ENCODE measurements around the gene ZNF281.

DNA sequence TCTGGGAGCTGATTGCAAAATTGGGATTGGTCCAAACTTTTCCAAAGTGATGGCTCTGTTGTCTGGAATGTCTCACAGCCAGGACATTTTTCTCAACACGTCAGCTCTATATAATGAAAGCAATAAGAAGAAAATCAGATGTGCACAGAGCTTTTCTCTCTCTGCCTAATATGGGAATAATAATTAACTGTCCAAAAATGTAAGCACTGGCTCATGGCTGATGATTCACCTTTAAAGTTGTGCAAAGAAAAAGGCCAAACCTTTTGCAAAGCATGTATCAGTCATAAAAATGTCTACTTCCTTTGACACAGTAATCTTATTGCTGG lies 30.4 kb downstream of the ZNF281 start:
- TF ChIP-seq, protein P1, sequence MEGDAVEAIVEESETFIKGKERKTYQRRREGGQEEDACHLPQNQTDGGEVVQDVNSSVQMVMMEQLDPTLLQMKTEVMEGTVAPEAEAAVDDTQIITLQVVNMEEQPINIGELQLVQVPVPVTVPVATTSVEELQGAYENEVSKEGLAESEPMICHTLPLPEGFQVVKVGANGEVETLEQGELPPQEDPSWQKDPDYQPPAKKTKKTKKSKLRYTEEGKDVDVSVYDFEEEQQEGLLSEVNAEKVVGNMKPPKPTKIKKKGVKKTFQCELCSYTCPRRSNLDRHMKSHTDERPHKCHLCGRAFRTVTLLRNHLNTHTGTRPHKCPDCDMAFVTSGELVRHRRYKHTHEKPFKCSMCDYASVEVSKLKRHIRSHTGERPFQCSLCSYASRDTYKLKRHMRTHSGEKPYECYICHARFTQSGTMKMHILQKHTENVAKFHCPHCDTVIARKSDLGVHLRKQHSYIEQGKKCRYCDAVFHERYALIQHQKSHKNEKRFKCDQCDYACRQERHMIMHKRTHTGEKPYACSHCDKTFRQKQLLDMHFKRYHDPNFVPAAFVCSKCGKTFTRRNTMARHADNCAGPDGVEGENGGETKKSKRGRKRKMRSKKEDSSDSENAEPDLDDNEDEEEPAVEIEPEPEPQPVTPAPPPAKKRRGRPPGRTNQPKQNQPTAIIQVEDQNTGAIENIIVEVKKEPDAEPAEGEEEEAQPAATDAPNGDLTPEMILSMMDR (IDR thresholded peaks at IDR 0.05), result no peak
- TF ChIP-seq POLR2A (IDR thresholded peaks at IDR 0.05) (no peak), POLR2AphosphoS5 (IDR thresholded peaks at IDR 0.05) (no peak)
